Breast epithelium (tissue), 3 donors: ENCODE results near the gene CLK3.

Experiments
- CTCF ChIP-seq, 3 donors: fragments of 450-650 bp; IDR thresholded peaks; one replicate each; pipeline ENCODE4 v1.5.1; 2016 to 2017; ENCODE audit warnings: antibody characterized with exemption in 3 of 3, mild to moderate bottlenecking in 3 of 3, moderate library complexity in 3 of 3
- POLR2A ChIP-seq: fragments of 450-650 bp; IDR thresholded peaks from one replicate; pipeline ENCODE4 v1.6.1; 2016; ENCODE audit warnings: antibody characterized with exemption, mild to moderate bottlenecking, moderate library complexity
- POLR2AphosphoS5 ChIP-seq, 3 donors: sonication (generic); formaldehyde crosslinking; IDR thresholded peaks; one replicate each; pipeline ENCODE4 v1.6.1; 2017; ENCODE audit warnings: antibody characterized with exemption in 3 of 3

DNA sequence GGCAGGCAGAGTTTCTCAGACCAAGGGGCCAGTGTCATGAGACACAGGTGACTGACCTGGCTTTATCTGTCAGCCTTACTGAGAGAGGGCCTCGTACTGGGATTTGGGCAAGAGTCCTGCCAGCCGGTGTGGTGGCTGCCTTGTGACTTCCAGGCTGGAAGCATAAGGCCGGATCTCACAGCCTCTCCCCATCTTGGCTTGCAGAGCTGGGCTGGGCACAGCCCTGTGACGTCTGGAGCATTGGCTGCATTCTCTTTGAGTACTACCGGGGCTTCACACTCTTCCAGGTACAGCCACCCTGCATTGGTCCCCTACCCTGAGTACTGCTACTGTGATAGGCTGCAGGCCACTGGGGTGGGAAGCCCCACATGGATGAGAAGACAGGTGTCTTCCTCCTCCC is 12.1 kb downstream of the CLK3 start:
- TF ChIP-seq CTCF (IDR thresholded peaks at IDR 0.05), result no peak
- no peak for TF ChIP-seq POLR2AphosphoS5 (IDR thresholded peaks at IDR 0.05)
- TF ChIP-seq POLR2A, result no peak
